Gastroesophageal sphincter (tissue), 3 donors: ENCODE measurements around the gene HOGA1.

ENCODE experiments used
- POLR2A ChIP-seq, 2 donors: fragments of 450-650 bp; IDR thresholded peaks; one replicate each; pipeline ENCODE4 v1.6.1; 2017; ENCODE audit warnings: antibody characterized with exemption in 2 of 2, mild to moderate bottlenecking in 2 of 2, moderate library complexity in 1 of 2
- TF ChIP-seq, protein P1 (sequence below), 4 experiments: fragments of 200-600 bp in 2 of 4; fragments of 450-650 bp in 2 of 4; sonication (generic) in 1 of 4; IDR thresholded peaks; one replicate each; pipeline ENCODE4 v1.5.1; 2017 to 2019; ENCODE audit warnings: antibody characterized with exemption in 4 of 4, mild to moderate bottlenecking in 2 of 4, moderate library complexity in 2 of 4

DNA sequence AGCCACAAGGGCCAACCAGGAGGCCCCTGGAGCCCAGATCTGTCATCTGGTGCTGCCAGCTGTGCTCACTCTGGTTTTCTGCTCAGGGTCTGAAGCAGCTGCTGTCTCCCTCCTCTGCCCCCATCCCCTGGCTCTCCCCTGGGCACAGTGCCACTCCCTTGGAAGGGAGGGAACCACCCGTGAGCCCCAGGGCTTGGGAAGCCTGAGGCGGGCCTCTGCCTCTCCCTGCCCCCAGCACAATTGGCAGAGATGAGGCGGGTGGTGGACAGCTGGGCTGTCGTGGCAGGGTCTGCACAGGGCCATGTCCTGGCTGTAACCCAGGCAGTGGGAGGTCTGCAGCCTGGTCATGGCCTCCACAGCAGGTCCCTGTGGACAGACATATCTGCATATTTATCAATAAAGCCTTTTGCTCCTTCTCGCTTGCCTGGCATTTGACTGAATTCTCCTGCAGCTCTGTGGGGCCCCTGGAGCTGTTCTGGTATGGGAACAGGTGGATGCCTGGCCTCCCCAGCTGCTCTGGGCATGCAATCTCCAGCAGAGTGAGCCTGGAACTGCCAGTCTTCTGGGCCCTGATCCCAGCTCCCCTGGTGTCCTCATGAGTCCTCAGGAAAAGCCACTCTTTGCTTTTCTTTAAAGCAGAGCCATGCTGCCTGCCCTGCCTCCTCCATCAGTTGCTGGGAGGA is 13.3 kb upstream of the HOGA1 start:
- TF ChIP-seq, protein P1, sequence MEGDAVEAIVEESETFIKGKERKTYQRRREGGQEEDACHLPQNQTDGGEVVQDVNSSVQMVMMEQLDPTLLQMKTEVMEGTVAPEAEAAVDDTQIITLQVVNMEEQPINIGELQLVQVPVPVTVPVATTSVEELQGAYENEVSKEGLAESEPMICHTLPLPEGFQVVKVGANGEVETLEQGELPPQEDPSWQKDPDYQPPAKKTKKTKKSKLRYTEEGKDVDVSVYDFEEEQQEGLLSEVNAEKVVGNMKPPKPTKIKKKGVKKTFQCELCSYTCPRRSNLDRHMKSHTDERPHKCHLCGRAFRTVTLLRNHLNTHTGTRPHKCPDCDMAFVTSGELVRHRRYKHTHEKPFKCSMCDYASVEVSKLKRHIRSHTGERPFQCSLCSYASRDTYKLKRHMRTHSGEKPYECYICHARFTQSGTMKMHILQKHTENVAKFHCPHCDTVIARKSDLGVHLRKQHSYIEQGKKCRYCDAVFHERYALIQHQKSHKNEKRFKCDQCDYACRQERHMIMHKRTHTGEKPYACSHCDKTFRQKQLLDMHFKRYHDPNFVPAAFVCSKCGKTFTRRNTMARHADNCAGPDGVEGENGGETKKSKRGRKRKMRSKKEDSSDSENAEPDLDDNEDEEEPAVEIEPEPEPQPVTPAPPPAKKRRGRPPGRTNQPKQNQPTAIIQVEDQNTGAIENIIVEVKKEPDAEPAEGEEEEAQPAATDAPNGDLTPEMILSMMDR (IDR thresholded peaks at IDR 0.05): no peak
- no peak for TF ChIP-seq POLR2A (IDR thresholded peaks at IDR 0.05)
